AML-193 (cell line): ENCODE results near the gene CRIP3.
"Not testable (repeated sequence)": the region's sequence is repeated elsewhere in the genome, so short reads cannot be mapped to it uniquely, and the experiment has no call there.

Experiments used
- DNase-seq, 2 experiments: peaks; one replicate each; lab custom pipeline; 2025; lab: John Stamatoyannopoulos, UW

The CRIP3 gene, protein sequence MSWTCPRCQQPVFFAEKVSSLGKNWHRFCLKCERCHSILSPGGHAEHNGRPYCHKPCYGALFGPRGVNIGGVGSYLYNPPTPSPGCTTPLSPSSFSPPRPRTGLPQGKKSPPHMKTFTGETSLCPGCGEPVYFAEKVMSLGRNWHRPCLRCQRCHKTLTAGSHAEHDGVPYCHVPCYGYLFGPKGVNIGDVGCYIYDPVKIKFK

DNA sequence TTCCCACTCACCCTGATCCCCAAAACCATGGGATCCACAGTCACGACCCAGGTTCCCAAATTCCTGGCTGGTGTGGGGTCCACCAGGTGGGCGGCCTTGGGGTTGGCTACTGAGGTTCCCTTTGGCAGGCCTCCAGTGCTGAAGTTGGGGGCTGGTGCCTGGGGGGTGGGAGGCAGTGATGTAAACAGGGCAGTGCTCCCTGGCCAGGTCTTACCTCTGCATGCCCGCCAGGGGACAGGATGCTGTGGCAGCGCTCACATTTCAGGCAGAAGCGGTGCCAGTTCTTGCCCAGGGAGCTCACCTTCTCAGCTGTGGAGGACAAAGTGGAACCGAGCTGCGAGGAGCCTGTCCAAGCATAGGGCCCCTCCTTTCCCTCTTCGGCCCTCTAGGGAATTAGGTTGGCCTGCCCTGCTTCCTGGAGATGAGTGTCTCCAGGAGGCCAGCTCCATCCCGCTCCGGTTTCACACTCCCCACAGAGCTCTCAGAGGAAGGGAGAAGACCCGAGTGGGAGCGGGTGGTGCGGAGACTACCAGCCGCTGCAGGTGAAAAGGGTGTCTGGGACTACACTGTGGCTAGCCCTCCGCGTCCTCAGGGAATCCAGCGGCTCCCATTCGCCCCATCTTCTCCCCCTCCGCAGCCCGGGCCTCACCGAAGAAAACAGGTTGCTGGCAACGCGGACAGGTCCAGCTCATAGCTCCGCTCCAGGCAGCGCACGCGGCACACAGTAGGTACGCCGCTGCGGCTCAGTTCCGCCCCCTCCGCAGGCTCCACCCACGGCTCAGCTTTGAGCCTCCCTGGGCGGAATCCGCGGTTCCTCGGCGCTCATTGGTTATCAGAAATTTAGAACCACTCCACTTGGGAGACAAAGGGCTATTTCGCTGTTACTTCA lies at the start of gene CRIP3:
CRIP3 (minus strand) TSS at position 726 of the 889 bp plus-strand sequence; CDS start at position 692, 34 bp downstream.
- DNase-seq = no peak

DNA sequence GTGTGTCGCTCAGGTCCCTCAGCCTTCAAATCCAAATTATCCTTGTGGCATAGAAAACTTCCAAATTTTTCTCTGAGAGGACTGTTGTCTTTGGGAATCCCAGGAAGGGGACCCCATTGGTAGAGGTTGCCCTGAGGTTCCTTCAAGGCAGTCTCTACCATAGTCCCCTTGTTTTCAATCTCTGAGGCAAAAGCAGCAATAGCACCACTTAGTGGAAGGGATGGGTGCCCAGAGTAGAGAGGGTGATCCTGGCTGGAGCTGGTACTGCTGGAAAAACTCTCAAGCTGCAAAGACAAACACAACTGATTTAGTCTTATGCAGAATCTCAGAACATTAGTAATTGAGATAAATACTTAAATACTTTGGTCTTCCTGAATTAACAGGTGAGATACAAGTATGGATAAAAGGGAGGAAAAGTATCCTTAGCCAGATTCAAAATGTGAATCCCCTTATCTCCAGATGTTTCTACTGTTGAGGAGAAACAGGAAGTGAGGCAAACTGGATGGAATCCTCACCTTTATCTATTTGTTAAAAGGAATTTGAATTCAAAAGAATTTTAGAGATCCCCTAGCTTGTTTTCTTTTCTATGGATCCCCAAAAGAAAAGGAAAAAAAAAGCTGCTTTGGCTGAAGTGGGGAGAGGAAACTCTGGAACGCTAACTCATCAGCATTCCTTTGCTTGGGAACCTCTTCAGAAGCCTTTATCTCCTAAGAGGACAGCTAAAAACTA lies 47.4 kb upstream of the CRIP3 start:
- DNase-seq = peak; percentile 37 to 42

GRCh38 chr6:43351951-43352350 lies 43.3 kb upstream of the CRIP3 start:
- DNase-seq = not testable (repeated sequence)

- DNase-seq = no peak
Observed at GRCh38 chr6:43347444-43347843, 38.8 kb upstream of the CRIP3 start.

DNA sequence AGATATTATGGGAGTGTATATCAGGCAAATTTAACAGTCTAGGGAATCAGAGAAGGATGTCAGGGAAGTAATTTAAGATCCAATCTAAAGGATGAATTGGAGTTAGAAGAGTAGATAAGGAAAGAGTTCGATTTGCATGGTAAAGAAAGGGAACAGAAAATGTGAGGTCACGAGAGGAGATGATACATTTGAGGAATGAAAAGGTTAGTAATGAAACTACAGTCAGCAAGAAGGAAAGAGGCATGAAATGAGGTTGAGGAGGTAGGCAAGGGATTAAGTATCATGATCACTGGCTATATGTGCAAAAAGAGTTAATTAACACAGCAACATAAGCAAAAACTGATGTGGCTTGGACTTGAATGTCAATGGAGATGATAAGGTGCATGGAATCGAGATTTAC lies 38.4 kb upstream of the CRIP3 start:
- DNase-seq = no peak

- not testable (repeated sequence) for DNase-seq
Observed at GRCh38 chr6:43346243-43346642, 37.6 kb upstream of the CRIP3 start.

- DNase-seq = no peak
Observed at GRCh38 chr6:43339168-43339567, 30.5 kb upstream of the CRIP3 start.

DNA sequence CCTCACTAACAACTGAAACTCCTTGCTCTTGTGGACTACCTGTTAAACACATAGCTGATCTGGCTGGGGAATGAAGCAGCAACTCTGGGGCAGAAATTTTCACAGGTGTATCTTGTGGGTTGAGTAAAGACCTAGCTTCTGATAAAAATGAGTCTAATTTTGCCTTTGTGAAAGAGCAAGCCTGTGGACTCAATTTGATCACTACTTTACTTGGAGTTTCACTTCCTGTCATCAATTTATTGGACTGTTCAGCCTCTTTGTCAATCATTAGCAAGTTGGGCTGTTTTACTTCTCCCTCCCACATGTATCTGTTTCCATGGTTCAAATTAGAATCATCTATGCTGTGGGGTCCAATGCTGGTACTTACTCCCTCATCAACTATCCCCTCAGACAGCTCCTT lies 29.6 kb upstream of the CRIP3 start:
- DNase-seq = no peak

GRCh38 chr6:43336382-43336781 lies 27.8 kb upstream of the CRIP3 start:
- DNase-seq = no peak

DNA sequence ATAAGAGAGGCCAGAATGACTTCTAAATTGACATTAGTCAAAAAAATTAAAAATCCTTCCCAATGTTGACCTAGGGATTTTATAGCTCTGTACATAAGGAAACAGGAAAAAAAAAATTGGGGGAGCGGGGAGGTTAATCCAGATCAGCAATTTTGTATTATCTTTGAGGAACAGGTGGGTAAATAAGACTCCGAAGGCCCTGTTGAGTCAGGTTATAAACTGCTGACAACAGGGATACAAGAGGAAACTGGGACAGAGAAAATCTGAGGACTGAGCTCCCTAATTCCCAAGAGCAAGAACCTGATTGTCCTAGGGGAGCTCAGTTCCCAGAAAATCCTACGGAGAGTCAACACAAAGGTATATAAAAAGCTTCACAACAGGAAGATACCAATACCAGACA lies 26.8 kb upstream of the CRIP3 start:
- no peak for DNase-seq

DNA sequence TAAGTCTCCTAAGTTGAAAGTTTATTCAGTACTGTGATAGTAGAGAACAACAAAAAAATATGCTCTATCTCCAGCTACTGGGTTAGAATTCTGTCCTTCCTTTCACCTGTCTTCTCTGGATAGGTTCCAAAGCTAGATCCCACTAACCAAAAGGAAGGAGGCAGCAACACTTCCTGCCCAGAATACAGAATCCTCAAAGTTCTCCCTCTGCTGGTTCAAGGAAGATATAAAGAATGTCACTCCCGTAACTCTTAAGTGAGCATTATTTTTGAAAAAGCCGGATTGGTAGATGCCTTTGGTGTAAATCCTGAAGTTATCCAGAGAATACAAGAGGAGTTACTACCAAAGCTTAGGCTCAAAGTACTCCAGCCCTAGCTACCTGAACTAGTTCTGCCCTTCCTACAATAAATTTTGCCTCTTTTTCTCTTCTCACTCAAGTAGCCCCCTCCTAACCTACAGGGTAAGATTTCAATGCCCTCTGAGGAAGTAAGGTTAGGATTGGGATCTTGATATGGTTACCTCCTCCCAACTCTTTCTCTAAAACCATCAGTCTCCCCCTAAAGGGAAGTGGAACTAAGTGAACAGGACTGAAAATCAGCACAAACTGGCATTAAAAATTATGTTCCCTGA lies 26.0 kb upstream of the CRIP3 start:
- peak; percentile 57 to 69 for DNase-seq

- DNase-seq = peak; percentile 72 to 81
Observed at GRCh38 chr6:43331891-43332290, 23.3 kb upstream of the CRIP3 start.

DNA sequence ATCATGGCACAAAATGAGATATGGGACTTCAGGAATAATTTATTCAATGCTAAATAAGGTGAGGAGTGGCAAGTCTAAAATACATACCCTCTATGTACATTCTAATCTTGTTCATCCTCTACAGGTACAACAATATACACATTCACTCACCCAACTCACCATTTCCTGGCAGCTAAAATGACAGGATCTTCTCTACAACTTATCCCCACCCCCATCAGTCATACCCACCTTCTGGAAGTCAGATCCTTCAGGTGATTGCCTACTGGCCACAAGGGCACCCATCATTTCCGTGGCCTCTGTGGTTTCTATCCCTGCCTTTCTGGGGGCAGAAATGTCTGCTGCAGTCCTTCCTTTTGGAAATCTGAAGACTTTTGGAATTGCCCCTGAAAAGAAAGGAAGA lies 22.8 kb upstream of the CRIP3 start:
- DNase-seq = no peak

GRCh38 chr6:43328528-43328927 lies 19.9 kb upstream of the CRIP3 start:
- DNase-seq = no peak

DNA sequence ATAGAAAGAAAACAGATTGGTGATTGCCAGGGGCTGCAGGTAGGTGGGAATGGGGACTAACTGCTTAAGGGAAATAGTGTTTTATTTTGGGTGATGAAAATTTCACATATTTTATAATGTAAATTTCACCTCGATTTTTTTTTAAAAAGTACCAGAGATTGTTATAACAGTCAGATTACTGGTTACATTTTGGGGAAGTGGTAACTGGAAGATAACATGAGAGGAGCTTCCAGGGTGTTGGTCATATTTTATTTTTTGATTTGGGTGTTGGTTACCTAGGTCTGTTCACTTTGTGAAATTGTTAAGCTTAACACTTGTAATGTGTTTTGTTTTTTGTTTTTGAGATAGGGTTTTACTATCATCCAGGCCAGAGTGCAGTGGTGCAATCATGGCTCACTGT lies 17.2 kb upstream of the CRIP3 start:
- DNase-seq = no peak

DNA sequence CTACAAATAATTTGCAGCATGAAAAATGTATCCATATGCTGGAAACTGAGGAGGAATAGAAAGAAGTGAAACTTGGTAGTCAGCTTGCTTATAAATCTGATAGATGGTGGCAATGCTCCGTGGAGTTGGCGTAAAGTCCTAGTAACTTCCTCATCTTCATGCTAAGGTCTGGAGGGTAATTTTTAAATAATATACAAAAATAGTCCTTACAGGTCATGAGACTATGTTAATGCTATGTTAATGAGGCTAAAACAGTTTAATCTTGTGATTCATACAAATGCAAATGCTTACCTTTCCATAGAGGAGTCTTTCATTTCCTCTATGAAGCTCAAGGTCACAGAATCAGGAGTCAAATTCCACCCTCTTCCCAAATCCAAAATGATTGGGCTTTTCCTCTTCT lies 9.4 kb upstream of the CRIP3 start:
- no peak for DNase-seq

DNA sequence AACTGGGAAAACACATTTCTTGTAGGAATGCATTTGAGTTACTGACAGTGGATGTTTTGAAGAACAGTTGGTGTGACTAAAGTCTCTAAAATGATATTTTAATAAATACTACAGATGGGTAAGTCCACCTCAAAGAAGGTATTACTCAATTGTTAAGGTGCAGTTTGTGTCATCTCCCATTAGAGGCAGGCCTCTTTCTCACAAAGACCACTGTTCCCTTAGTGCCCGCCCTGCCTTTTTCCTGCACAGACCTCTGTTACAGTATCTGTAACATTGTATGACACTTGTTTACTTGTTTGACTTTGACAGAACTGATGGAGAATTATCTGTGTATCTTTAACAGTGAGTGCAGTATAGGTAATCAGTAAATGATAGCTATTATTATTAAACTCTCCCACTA lies 5.2 kb upstream of the CRIP3 start:
- DNase-seq = no peak

GRCh38 chr6:43311666-43312065 lies 3.0 kb upstream of the CRIP3 start:
- DNase-seq = no peak

- peak; percentile 83 to 84 for DNase-seq
Observed at GRCh38 chr6:43310624-43311023, 2.0 kb upstream of the CRIP3 start.

- DNase-seq = no peak
Observed at GRCh38 chr6:43310134-43310533, 1.5 kb upstream of the CRIP3 start.

DNA sequence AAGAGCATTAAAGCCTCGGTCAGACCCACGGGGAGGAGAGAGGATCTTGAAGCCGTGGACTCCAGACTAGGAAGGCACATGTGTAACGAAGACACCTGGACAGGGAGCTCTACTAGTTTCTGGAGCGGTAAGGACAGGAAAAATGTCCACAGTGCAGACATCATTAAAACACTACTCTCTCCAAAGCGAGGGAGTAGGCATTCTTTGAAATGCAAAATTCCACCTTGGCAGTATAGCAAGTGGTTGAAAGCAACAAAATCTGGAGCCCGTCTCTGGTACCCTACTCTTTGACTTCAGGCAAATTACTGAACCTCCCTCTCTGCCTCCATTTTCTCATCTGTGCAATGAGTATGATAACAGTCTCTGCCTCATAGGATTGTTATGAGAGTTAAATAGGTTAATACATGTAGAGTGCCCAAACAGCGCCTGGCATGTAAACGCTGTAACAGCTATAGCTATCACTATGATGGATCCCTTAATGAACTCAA lies 408 bp upstream of the CRIP3 start:
- no peak for DNase-seq

DNA sequence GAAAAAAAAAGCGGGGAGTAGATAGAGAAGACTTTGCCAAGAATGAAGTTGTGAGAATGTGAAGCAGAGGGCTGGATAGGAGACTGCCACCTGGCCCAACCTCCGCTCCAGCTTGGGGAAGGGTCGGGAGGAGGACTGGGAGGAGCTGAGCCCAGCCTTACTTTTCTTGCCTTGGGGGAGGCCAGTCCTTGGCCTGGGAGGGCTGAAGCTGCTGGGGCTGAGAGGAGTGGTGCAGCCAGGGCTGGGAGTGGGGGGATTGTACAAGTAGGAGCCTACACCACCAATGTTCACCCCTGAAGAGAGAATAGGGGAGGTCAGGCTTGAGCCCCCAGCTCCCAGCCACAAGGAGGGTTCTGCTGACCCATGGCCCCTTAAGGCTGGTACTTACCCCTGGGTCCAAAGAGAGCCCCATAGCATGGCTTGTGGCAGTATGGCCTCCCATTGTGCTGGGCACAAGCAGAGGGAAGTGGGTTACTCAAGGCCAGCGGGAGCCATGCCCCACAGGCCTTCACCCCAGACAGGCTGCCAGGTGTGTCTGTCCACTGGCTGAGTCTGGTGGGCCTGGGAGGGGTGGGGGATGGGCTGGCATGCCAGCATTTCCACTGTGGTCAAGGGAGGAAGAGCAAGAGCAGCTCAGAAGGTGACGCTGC lies 1.1 kb downstream of the CRIP3 start:
- no peak for DNase-seq
